Vagina (tissue), 2 donors: ENCODE results near the gene SH3BP5. TPM values are rescaled to one million over a fixed set of nuclear protein-coding genes. Genes with fewer than 3 reads are reported as not detected.
A peak's percentile ranks its signal among the peaks of the same experiment; 100 is the strongest.

Experiments used
- DNase-seq, 2 donors: peaks; one replicate each; pipeline ENCODE4 v3.0.0-alpha.2; 2017; ENCODE audit errors: extremely low spot score in 2 of 2
- H3K27ac ChIP-seq: fragments of 200-600 bp; sonication (generic); one replicate; pipeline ENCODE4 v1.5.1; 2019
- H3K27me3 ChIP-seq: fragments of 200-600 bp; sonication (generic); one replicate; pipeline ENCODE4 v1.5.1; 2019
- H3K36me3 ChIP-seq, 2 donors: fragments of 200-600 bp; sonication (generic); one replicate each; pipeline ENCODE4 v1.5.1; 2017 to 2019
- H3K4me1 ChIP-seq: fragments of 200-600 bp; sonication (generic); one replicate; pipeline ENCODE4 v1.5.1; 2019
- H3K4me3 ChIP-seq, 2 donors: fragments of 200-600 bp; sonication (generic); 1 replicate in 1 of 2; 2 replicates in 1 of 2; pipeline ENCODE4 v1.5.1; 2016 to 2019
- H3K9me3 ChIP-seq: fragments of 200-600 bp; sonication (generic); one replicate; pipeline ENCODE4 v1.5.1; 2019
- POLR2A ChIP-seq, 2 donors: fragments of 450-650 bp; IDR thresholded peaks; one replicate each; pipeline ENCODE4 v1.6.1; 2017; ENCODE audit warnings: antibody characterized with exemption in 2 of 2, mild to moderate bottlenecking in 2 of 2, moderate library complexity in 2 of 2
- POLR2AphosphoS5 ChIP-seq, 2 donors: sonication (generic); formaldehyde crosslinking; IDR thresholded peaks; one replicate each; pipeline ENCODE4 v1.9.0; 2017; ENCODE audit warnings: antibody characterized with exemption in 2 of 2, mild to moderate bottlenecking in 2 of 2, low read depth in 1 of 2; ENCODE audit not compliant: insufficient read depth in 1 of 2
- intact Hi-C: fragments of 100-400 bp; cut with DNase I; formaldehyde crosslinking; loops from one replicate; pipeline ENCODE4 v1.15.1; 2023
- small RNA-seq: library from RNA; depleted of rRNA; stranded (forward); fragments of <200 nt; gene quantifications from one replicate; pipeline ENCODE3, GENCODE V24; 2016
- total RNA-seq: library from RNA; depleted of rRNA; stranded (reverse); fragments of >200 nt; gene quantifications from one replicate; pipeline ENCODE4 v1.2.3, GENCODE V29; 2016
- TF ChIP-seq, protein P1 (sequence below), 3 experiments: fragments of 450-650 bp in 2 of 3; fragments of 200-600 bp in 1 of 3; sonication (generic) in 1 of 3; IDR thresholded peaks; one replicate each; pipeline ENCODE4 v1.5.1; 2017 to 2019; ENCODE audit warnings: antibody characterized with exemption in 3 of 3, mild to moderate bottlenecking in 2 of 3, moderate library complexity in 2 of 3

The SH3BP5 gene
- total RNA-seq, 1 donor from 2014 or later, result 78.6 TPM

DNA sequence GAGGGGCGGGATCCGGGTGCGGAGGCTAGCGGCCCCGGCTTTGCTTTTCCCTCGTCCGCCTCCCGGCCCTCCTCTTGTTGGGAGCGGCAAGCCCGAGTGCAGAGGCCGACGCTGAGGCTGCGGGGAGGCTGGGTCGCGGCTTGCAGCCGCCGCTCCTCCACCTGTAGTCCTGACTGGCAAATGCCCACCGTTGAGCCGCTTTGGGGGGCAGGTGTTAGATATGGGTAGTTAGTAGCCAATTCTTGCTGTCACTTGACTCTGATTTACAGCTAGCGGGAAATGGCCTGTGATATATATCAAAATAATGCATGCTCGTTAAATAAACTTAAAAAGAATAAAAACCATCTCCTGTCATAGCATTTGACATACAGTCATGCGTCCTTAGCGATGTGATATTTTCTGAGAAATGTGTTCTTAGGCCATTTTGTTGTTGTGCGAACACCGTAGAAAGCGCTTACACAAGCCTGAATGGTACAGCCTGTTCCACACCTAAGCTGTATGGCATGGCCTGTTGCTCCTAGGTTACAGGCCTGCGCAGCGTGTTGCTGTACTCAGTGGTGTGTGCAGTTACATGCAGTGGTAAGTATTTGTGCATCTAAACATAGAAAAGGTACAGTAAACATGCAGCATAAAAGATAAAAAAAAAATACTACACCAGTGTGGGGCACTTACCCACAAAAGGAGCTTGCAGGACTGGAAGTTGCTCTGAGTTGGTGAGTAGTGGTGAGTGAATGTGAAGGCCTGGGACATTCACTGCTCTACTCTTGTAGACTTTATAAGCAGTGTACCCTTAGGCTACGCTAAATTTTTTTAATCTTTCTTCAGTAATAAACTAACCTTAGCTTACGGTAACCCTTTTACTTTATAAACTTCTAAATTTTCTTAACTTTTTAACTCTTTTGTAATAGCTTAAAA, 125.5 kb downstream of the SH3BP5 start:
- TF ChIP-seq POLR2AphosphoS5 (IDR thresholded peaks at IDR 0.05; ENCODE audit: insufficient read depth in 1 of 2, low read depth in 1 of 2), result no peak
- TF ChIP-seq, protein P1, sequence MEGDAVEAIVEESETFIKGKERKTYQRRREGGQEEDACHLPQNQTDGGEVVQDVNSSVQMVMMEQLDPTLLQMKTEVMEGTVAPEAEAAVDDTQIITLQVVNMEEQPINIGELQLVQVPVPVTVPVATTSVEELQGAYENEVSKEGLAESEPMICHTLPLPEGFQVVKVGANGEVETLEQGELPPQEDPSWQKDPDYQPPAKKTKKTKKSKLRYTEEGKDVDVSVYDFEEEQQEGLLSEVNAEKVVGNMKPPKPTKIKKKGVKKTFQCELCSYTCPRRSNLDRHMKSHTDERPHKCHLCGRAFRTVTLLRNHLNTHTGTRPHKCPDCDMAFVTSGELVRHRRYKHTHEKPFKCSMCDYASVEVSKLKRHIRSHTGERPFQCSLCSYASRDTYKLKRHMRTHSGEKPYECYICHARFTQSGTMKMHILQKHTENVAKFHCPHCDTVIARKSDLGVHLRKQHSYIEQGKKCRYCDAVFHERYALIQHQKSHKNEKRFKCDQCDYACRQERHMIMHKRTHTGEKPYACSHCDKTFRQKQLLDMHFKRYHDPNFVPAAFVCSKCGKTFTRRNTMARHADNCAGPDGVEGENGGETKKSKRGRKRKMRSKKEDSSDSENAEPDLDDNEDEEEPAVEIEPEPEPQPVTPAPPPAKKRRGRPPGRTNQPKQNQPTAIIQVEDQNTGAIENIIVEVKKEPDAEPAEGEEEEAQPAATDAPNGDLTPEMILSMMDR (IDR thresholded peaks at IDR 0.05), result no peak
- TF ChIP-seq POLR2A (IDR thresholded peaks at IDR 0.05), result no peak
- Histone ChIP-seq H3K4me1 (peaks cover 38% of the 10 kb centered on the region), H3K4me3 (peak overlapping the region; percentile 88 to 98), H3K27me3 (no peaks in the 10 kb centered on the region), H3K9me3 (no peaks in the 10 kb centered on the region), H3K27ac (peak overlapping the region; percentile 96), H3K36me3 (no peaks in the 10 kb centered on the region)
- DNase-seq, result no peak
- intact Hi-C loops, result no loop called here

DNA sequence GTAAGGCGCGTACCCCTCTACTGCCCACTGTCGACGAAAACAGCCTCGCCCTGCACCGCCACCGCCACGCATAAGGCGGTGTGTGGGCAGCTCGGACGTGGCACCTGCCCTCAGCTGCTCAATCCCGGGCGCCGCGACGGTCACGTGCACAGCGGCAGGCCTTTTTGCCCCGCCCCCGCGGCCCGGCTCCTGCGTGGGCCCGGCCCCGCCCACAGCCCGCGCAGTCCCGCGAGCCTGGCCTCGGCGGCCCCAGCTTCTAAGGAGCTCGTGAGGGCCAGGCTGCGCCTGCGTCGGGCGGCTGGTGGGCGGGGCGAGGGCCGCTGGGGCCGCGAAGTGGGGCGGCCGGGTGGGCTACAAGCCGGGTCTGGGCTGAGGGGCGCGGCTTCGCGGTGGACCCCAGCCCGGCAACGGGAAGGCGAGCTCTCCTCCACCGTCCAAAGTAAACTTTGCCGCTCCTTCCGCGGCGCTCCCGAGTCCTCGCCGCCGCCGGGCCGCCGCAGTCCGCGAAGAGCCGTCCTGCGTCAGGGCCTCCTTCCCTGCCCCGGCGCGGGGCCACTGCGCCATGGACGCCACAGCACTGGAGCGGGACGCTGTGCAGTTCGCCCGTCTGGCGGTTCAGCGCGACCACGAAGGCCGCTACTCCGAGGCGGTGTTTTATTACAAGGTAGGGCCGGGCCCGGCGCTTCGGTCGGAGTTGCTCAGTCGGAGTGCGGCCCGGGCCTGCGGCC, 126.3 kb downstream of the SH3BP5 start, which contains the start of gene CAPN7:
TSS of gene CAPN7 (plus strand) at position 313 of the 728 bp plus-strand sequence. CDS start at position 563, 250 bp downstream.
- intact Hi-C loops, result no loop called here
- Histone ChIP-seq H3K4me1 (peaks cover 32% of the 10 kb centered on the region), H3K27ac (peak within 1 kb of the TSS; percentile 96), H3K9me3 (no peaks in the 10 kb centered on the region), H3K36me3 (no peaks in the 10 kb centered on the region), H3K27me3 (no peaks in the 10 kb centered on the region), H3K4me3 (peak within 1 kb of the TSS; percentile 88 to 98)
- peak; percentile 62 to 94 for TF ChIP-seq POLR2A (IDR thresholded peaks at IDR 0.05)
- TF ChIP-seq POLR2AphosphoS5 (IDR thresholded peaks at IDR 0.05; ENCODE audit: insufficient read depth in 1 of 2, low read depth in 1 of 2), result peak; percentile 32 to 88
- TF ChIP-seq, protein P1 (IDR thresholded peaks at IDR 0.05), result peak in 2 of 3 experiments; percentile 4 to 21
- DNase-seq, result peak in 1 of 2 donors; percentile 91

DNA sequence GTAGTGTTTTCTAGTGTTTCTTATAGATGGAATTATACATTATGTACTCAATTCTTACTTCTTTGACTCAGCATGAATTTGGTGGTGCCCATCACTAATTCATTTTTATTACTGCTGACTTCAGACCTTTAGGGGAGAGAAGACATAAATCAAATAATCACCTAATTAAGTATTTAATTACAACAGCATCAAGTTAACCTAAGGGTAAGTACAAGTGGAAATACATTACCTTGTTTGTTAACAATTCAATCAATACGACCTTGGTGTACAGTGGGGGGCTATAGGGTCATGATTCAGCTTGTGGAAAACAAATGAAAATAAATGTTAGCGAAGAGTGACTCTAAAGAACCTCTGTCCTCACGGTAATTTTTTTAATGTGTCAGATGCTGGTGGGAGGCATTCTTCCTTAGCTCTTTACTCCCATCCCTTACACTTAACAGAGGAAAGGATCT, 126.9 kb downstream of the SH3BP5 start:
- H3K27ac ChIP-seq, result peak overlapping the region; percentile 96
- DNase-seq, result no peak
- peaks cover 32% of the 10 kb centered on the region for H3K4me1 ChIP-seq
- intact Hi-C loops, result no loop called here
- TF ChIP-seq POLR2A (IDR thresholded peaks at IDR 0.05) (no peak), POLR2AphosphoS5 (IDR thresholded peaks at IDR 0.05; ENCODE audit: insufficient read depth in 1 of 2, low read depth in 1 of 2) (no peak)
- TF ChIP-seq, protein P1 (IDR thresholded peaks at IDR 0.05), result peak in 1 of 3 experiments; percentile 27
- no peaks in the 10 kb centered on the region for H3K36me3 ChIP-seq
- H3K9me3 ChIP-seq, result no peaks in the 10 kb centered on the region
- H3K4me3 ChIP-seq, result peak overlapping the region; percentile 88 to 98
- H3K27me3 ChIP-seq, result no peaks in the 10 kb centered on the region

Small RNAs within 50 kb of the gene (small RNA-seq; reads per million reads assigned to genes)
- gene HMGN2P7, result not detected
- not detected for gene RNU6-454P

Other genes starting within 250 kb of the SH3BP5 start
- 19.2 TPM for gene RBSN, start 233.4 kb downstream of the SH3BP5 start, total RNA-seq
- gene CAPN7, start 126.3 kb downstream of the SH3BP5 start, total RNA-seq, result 72.4 TPM
- gene METTL6, start 95.0 kb upstream of the SH3BP5 start, total RNA-seq, result 13.8 TPM
- gene EAF1, start 95.0 kb upstream of the SH3BP5 start, total RNA-seq, result 15.7 TPM
- 12.8 TPM for gene COLQ, start 189.1 kb upstream of the SH3BP5 start, total RNA-seq